Stimulated activated CD4-positive, alpha-beta T cell treated with anti-CD3 and anti-CD28 coated beads, Interleukin-15, amount 100 ng/mL, for 1 hour (primary cell): ENCODE results near the gene NXPE4.

Source experiments
- DNase-seq, 2 donors: peaks; one replicate each; pipeline ENCODE4 v3.0.0-alpha.2; 2020; ENCODE audit warnings: low read depth in 1 of 2, low spot score in 1 of 2

Gene NXPE4

GRCh38 chr11:114563077-114563476 lies 32.5 kb downstream of the NXPE4 start:
- DNase-seq = no peak

- DNase-seq = no peak
Measured at GRCh38 chr11:114562166-114562916, 33.2 kb downstream of the NXPE4 start.

GRCh38 chr11:114559425-114560310 lies 35.9 kb downstream of the NXPE4 start, which contains the start of gene NXPE1:
TSS of gene NXPE1 (minus strand) at chr11:114559881. CDS start at chr11:114551201, 8,680 bp downstream.
- no peak for DNase-seq

DNA sequence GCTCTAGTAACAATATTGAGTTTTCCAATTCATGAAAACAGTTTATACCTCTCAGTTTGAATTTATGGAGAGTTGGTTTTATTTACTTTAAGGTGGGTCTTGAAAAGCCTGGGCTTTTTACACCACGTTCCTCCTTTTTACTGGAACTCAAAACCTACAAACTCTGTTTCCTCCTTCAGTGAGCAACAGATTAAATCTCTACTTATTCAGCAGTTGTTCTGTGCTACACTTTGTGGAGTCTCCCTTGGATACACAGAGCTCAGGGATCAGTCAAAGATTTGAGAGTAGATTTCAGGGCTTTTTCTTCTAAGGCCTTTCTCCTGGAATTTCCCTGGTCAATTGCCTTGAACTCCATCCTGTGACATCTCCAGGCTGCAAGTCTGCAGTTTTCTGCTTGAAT lies 39.5 kb downstream of the NXPE4 start:
- no peak for DNase-seq

- no peak for DNase-seq
Measured at GRCh38 chr11:114553642-114554041, 41.9 kb downstream of the NXPE4 start.

GRCh38 chr11:114551060-114551459 lies 44.5 kb downstream of the NXPE4 start:
- no peak for DNase-seq

DNA sequence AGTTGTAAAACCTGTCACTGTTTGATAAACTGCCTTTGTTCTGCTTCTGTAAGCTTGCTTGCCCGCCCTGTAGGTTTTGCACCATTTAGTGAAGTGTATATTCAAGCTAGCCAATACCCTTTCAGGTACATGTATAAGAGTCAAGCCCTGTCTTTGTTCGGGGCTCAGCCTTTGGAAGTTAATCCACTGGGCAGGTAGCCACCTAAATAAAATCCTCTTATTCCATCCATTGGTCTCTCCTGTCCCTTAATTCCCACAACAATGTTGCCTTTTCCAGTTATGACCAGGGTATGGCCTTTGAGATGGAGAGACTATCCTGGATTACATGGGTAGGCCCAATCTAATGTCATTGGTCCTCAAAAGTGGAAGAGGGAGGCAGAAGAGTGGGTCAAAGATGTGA lies 69.9 kb downstream of the NXPE4 start:
- no peak for DNase-seq

- DNase-seq = no peak
Measured at GRCh38 chr11:114524122-114524521, 71.5 kb downstream of the NXPE4 start.

DNA sequence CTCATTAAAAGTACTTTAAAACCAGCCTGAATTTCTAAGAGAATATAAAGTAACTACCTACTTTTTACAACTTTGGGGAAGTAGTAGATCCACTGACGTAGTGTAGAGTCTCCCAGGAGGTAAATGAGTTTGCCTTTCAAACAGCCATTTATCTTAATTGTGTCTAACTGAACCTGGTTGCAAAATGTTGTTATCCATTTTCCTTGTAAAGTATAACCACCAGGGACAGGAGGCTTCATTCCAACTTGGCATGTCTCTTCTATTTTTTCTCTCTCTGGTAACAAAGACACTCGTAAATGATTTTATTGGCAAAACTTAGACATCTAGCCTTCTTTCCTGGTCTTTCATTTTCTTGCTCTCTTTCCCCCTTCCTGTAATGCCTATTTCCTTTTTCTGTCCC lies 72.8 kb downstream of the NXPE4 start:
- no peak for DNase-seq
